ENCODE measurements around the gene ROR1.

DNA sequence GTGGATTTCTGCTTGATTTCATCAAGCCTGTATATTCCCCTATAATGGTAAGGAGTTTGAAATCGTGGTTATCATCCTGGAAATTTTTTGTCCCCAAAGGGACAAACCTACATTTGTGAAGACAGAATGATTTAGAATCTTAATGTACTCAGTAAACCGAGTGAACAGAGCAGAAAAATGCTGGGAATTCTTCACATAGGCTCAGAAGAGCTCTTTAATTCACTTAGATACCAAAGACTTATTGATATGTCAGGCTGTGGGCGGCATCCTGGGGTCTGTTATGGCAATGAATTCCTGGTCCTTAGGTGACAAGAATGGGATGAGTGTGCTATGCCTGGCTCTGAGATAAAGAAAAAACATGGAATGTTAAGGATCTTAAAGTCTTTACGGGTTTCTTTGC is 74.9 kb downstream of the ROR1 start:
- no peak for TF ChIP-seq SNAI2 (CRISPR knock-in tag; IDR thresholded peaks at IDR 0.05)
- no peak for TF ChIP-seq ARNTL (CRISPR knock-in tag; IDR thresholded peaks at IDR 0.05; ENCODE audit: borderline replicate concordance, low read depth)
- no peak for TF ChIP-seq RARB (CRISPR knock-in tag; IDR thresholded peaks at IDR 0.05)
- TF ChIP-seq ZNF8 (CRISPR knock-in tag; IDR thresholded peaks at IDR 0.05): no peak
- no peak for TF ChIP-seq PPARA (CRISPR knock-in tag; IDR thresholded peaks at IDR 0.05; ENCODE audit: borderline replicate concordance)
- TF ChIP-seq ZNF70 (CRISPR knock-in tag; IDR thresholded peaks at IDR 0.05): no peak
- no peak for TF ChIP-seq TCF4 (CRISPR knock-in tag; IDR thresholded peaks at IDR 0.05; ENCODE audit: borderline replicate concordance)

Data from SK-N-SH treated with all-trans-retinoic acid at 6 μM for 48 hours (cell line).